ENCODE results near the gene GREB1. TPM values are rescaled to one million over a fixed set of nuclear protein-coding genes. Genes with fewer than 3 reads are reported as not detected.

GREB1 gene
- total RNA-seq, 1 experiment from 2014 or later, result 16.5 TPM

GRCh38 chr2:11629851-11630250 lies 96.0 kb downstream of the GREB1 start:
- H3K27ac Mint-ChIP-seq, result peak overlapping the region in 1 of 3 experiments; percentile 30; a peak in 1 of 7 replicates
- TF ChIP-seq CTCF (conservative IDR thresholded peaks at IDR 0.05), result no peak
- no peak overlapping the region for H3K4me3 Mint-ChIP-seq
- Histone ChIP-seq H4K5ac (ENCODE audit: insufficient read length, low read depth, low read length) (no peak overlapping the region), H3K79me1 (ENCODE audit: insufficient read depth, low read depth, low read length, poor library complexity, severe bottlenecking) (no peaks in the 10 kb centered on the region), H2AK5ac (ENCODE audit: insufficient read length, low read length) (no peak overlapping the region), H4K8ac (replicated peaks; ENCODE audit: insufficient read length, low read depth, low read length) (no peak overlapping the region), H2AFZ (ENCODE audit: low read length) (no peak overlapping the region), H2BK12ac (ENCODE audit: insufficient read length, low read depth, low read length) (no peak overlapping the region), H4K91ac (ENCODE audit: insufficient read length, low read depth, low read length) (no peak overlapping the region), H2BK20ac (ENCODE audit: low read depth, low read length, poor library complexity, severe bottlenecking) (no peak overlapping the region), H3K9ac (ENCODE audit: extremely low read depth, insufficient read length, low read length) (no peak overlapping the region), H4K20me1 (ENCODE audit: control insufficient read depth, insufficient read depth, insufficient read length) (no peaks in the 10 kb centered on the region), H3K23me2 (ENCODE audit: insufficient read length, low read depth, low read length, poor library complexity, severe bottlenecking) (no peaks in the 10 kb centered on the region), H2BK15ac (ENCODE audit: low read depth, low read length) (no peak overlapping the region), H3K56ac (ENCODE audit: insufficient read length, low read depth, low read length) (no peak overlapping the region), H3T11ph (ENCODE audit: low read length) (no peak overlapping the region), H3K27ac (ENCODE audit: insufficient read length, low read depth, low read length) (no peak overlapping the region), H3K18ac (ENCODE audit: insufficient read length, low read depth, low read length) (no peak overlapping the region), H3K79me2 (ENCODE audit: insufficient read depth, low read length) (no peaks in the 10 kb centered on the region), H3K4me1 (ENCODE audit: insufficient read depth, low read length) (no peaks in the 10 kb centered on the region), H3K14ac (ENCODE audit: insufficient read depth, low read length) (no peak overlapping the region), H3K4ac (ENCODE audit: low read depth, low read length) (no peak overlapping the region), H2BK5ac (ENCODE audit: insufficient read length, low read length) (no peak overlapping the region), H3K9me3 (ENCODE audit: control insufficient read depth, low read depth, low read length) (no peaks in the 10 kb centered on the region), H3K27me3 (ENCODE audit: insufficient read depth, low read length) (no peaks in the 10 kb centered on the region), H3K4me2 (ENCODE audit: insufficient read depth, insufficient read length, low read length) (no peak overlapping the region), H3K23ac (ENCODE audit: insufficient read length, low read depth, low read length) (no peak overlapping the region), H2BK120ac (ENCODE audit: low read depth, low read length, poor library complexity, severe bottlenecking) (no peak overlapping the region)
- DNase-seq, result no peak
- H3K9me3 Mint-ChIP-seq, result peaks cover 0 to 4% of the 10 kb centered on the region in 2 experiments; a peak in 1 of 5 replicates
- peaks cover 50 to 57% (median 56%) of the 10 kb centered on the region in 3 experiments for H3K36me3 Mint-ChIP-seq (ENCODE audit: insufficient read depth in 1 of 3, low read depth in 3 of 3)
- H3K4me1 Mint-ChIP-seq, result peaks cover 0 to 3% of the 10 kb centered on the region in 2 experiments; a peak in 1 of 4 replicates
- H3K27me3 Mint-ChIP-seq (ENCODE audit: low read depth), result no peaks in the 10 kb centered on the region; the same call in 1 of the 2 replicates
- no CpG with 5 or more reads among the region's 11 CpGs for WGBS (ENCODE audit: extremely low coverage, insufficient read length, low lambda C conversion rate)
